A673 (cell line): Measurements from ENCODE around the gene DNAAF5. TPM values are rescaled to one million over a fixed set of nuclear protein-coding genes. Genes with fewer than 3 reads are reported as not detected.

ENCODE experiments used
- BruUV-seq: library from RNA; stranded (reverse); fragments of 400-500 nt; replicated peaks from 2 replicates; lab custom pipeline; 2021; lab: Mats Ljungman, UMichigan
- CTCF ChIA-PET: fragments of 300-600 bp; sonication (Branson Sonifier 250); formaldehyde crosslinking; loops from one replicate; lab custom pipeline; 2022; ENCODE audit warnings: antibody characterized with exemption; lab: Charles Lee
- POLR2A ChIA-PET: fragments of 300-600 bp; sonication (Branson Sonifier 250); formaldehyde crosslinking; loops from one replicate; lab custom pipeline; 2022; ENCODE audit warnings: antibody characterized with exemption; ENCODE audit not compliant: low non-redundant PET; lab: Charles Lee
- DNase-seq: peaks from one replicate; pipeline ENCODE4 v3.0.0-alpha.2; 2015; ENCODE audit warnings: low spot score
- H3K27ac ChIP-seq: fragments of 200-600 bp; sonication (generic); 2 replicates; pipeline ENCODE4 v1.5.1; 2016; ENCODE audit warnings: mixed run types, low read depth, mild to moderate bottlenecking, mixed read lengths, antibody characterized with exemption, low read length; ENCODE audit not compliant: poor library complexity, severe bottlenecking
- H3K27me3 ChIP-seq: fragments of 200-600 bp; sonication (generic); replicated peaks from 2 replicates; pipeline ENCODE4 v1.6.1; 2017; ENCODE audit warnings: mixed run types, low read depth, mild to moderate bottlenecking, mixed read lengths, antibody characterized with exemption, low read length; ENCODE audit not compliant: insufficient read depth, poor library complexity
- H3K36me3 ChIP-seq: fragments of 200-600 bp; sonication (generic); 2 replicates; pipeline ENCODE4 v1.6.1; 2016; ENCODE audit warnings: mixed run types, mild to moderate bottlenecking, mixed read lengths, antibody characterized with exemption, low read length; ENCODE audit not compliant: insufficient read depth, poor library complexity, severe bottlenecking
- H3K4me1 ChIP-seq: fragments of 200-600 bp; sonication (generic); 2 replicates; pipeline ENCODE4 v1.6.1; 2017; ENCODE audit warnings: mixed run types, mild to moderate bottlenecking, mixed read lengths, antibody characterized with exemption, low read length; ENCODE audit not compliant: insufficient read depth, poor library complexity, severe bottlenecking
- H3K4me3 ChIP-seq: fragments of 200-600 bp; sonication (generic); 2 replicates; pipeline ENCODE4 v1.5.1; 2016; ENCODE audit warnings: low read depth, mixed run types, mild to moderate bottlenecking, mixed read lengths, low read length; ENCODE audit not compliant: poor library complexity, severe bottlenecking
- H3K9me3 ChIP-seq: fragments of 200-600 bp; sonication (generic); 2 replicates; pipeline ENCODE4 v1.6.1; 2016; ENCODE audit warnings: mixed run types, low read depth, mild to moderate bottlenecking, mixed read lengths, antibody characterized with exemption, low read length; ENCODE audit not compliant: poor library complexity, severe bottlenecking
- EZH2 ChIP-seq: fragments of 200-600 bp; sonication (generic); IDR thresholded peaks from 2 replicates; pipeline ENCODE4 v1.6.1; 2017; ENCODE audit warnings: borderline replicate concordance, low read depth, mild to moderate bottlenecking, mixed read lengths, antibody characterized with exemption, low read length; ENCODE audit not compliant: poor library complexity, severe bottlenecking
- intact Hi-C: fragments of 100-400 bp; cut with micrococcal nuclease; formaldehyde crosslinking; loops from one replicate; pipeline ENCODE4 v1.10.0; 2022; ENCODE audit not compliant: unreplicated experiment
- total RNA-seq: library from RNA; stranded (reverse); gene quantifications from 2 replicates; pipeline ENCODE4 v1.2.3, GENCODE V29; 2021
- TF ChIP-seq, protein P1 (sequence below): fragments of 300-800, 200-600 bp; sonication (generic); conservative IDR thresholded peaks from 2 replicates; pipeline ENCODE4 v1.5.1; 2017; ENCODE audit warnings: low read depth, mild to moderate bottlenecking, antibody characterized with exemption, low read length, moderate library complexity, mixed read lengths

The DNAAF5 gene
- total RNA-seq, 1 experiment from 2014 or later: 78.1 TPM

DNA sequence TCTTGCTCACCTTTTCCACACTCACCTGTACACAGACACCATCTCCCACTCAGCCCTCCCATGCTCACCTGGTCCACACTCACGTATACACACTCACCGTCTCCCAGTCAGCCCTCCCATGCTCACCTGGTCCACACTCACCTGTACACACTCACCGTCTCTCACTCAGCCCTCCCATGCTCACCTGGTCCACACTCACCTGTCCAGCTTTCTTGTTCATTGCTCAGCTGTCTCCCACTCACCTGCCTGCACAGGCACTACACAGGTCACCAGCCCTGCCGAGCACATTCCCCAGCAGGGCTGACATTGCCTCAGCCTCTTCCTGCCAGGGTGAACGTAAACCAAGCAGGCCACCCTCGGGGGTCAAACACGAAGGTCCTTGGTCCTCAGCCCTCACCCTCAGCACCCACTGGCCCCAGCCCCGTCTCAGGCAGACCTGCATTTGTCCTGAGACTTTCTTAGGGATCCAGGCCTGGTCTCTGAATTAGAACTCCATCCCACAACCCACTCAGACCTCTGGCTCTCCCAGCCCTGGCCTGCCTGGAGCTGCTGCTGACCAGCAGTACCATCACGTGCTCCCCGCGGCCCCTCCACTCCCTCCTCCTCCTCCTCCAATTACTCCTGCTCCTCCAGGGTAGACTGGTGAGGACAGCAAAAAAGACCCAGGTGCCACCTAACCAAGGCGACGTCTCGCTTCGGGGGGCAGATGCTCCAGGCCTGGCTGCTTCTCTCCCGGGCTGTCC, 12.8 kb upstream of the DNAAF5 start:
- TF ChIP-seq EZH2: no peak
- TF ChIP-seq, protein P1, sequence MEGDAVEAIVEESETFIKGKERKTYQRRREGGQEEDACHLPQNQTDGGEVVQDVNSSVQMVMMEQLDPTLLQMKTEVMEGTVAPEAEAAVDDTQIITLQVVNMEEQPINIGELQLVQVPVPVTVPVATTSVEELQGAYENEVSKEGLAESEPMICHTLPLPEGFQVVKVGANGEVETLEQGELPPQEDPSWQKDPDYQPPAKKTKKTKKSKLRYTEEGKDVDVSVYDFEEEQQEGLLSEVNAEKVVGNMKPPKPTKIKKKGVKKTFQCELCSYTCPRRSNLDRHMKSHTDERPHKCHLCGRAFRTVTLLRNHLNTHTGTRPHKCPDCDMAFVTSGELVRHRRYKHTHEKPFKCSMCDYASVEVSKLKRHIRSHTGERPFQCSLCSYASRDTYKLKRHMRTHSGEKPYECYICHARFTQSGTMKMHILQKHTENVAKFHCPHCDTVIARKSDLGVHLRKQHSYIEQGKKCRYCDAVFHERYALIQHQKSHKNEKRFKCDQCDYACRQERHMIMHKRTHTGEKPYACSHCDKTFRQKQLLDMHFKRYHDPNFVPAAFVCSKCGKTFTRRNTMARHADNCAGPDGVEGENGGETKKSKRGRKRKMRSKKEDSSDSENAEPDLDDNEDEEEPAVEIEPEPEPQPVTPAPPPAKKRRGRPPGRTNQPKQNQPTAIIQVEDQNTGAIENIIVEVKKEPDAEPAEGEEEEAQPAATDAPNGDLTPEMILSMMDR: no peak
- DNase-seq: no peak
- Histone ChIP-seq H3K9me3 (no peaks in the 10 kb centered on the region), H3K36me3 (no peaks in the 10 kb centered on the region), H3K27ac (no peak overlapping the region), H3K27me3 (no peaks in the 10 kb centered on the region), H3K4me1 (no peaks in the 10 kb centered on the region), H3K4me3 (no peak overlapping the region)
- no TSS peak for BruUV-seq
- intact Hi-C loops: no loop called here
- CTCF ChIA-PET: no interaction called here
- POLR2A ChIA-PET: interaction anchor here (0.5 kb wide), 1 partner anchor 291 kb away, joined by 3 read pairs; no protein-coding TSS in a partner anchor

DNA sequence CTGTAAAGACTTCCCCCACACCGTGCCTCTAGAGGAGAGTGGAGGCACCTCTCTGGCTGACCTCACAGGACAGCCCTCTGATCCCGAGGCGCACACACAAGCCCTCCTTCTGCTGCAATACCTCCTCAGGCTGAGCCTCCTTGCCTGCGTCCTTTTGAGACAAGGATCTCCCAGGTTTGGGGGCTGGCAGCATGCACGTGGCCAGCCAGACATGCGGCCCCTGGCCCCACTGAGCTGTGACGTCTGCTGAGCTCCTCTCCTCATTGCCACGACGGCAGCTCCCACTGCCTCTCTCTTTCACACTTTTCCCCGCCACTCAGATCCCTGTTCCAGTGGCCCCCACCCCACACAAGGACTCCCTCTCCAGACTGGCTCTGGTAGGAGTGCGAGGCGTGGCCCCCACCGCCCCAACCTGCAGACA, 12.2 kb upstream of the DNAAF5 start:
- TF ChIP-seq, protein P1: no peak
- no peak for TF ChIP-seq EZH2
- intact Hi-C loops: no loop called here
- DNase-seq: no peak

DNA sequence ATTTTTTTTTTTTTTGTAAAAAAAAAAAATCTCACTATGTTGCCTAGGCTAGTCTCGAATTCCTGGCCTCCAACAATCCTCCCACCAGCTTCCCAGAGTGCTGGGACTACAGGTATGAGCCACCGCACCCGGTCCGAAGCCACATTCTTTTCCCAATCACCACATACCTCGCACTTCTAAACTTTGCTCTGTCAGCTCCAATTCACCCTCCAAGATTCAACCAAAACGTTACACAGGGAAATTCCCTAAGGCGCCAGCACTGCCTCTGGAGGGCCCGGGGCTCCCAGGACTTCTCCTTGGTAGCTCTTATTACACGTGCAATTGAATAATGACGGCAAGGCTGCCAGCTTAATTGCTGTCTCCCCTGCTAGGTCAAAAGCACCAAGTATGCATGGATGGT, 10.3 kb upstream of the DNAAF5 start:
- intact Hi-C loops: no loop called here

More for the DNA sequence above, 12.2 kb upstream of the DNAAF5 start:
- H3K9me3 ChIP-seq: no peaks in the 10 kb centered on the region
- H3K27ac ChIP-seq: no peak overlapping the region
- H3K4me3 ChIP-seq: no peak overlapping the region
- no peaks in the 10 kb centered on the region for H3K27me3 ChIP-seq
- POLR2A ChIA-PET: no interaction called here
- no peaks in the 10 kb centered on the region for H3K4me1 ChIP-seq
- CTCF ChIA-PET: no interaction called here
- no peaks in the 10 kb centered on the region for H3K36me3 ChIP-seq
- no TSS peak for BruUV-seq

More for the DNA sequence above, 10.3 kb upstream of the DNAAF5 start:
- Histone ChIP-seq H3K4me1 (no peaks in the 10 kb centered on the region), H3K36me3 (no peaks in the 10 kb centered on the region), H3K27me3 (no peaks in the 10 kb centered on the region), H3K9me3 (no peaks in the 10 kb centered on the region), H3K27ac (no peak overlapping the region), H3K4me3 (no peak overlapping the region)
- POLR2A ChIA-PET: no interaction called here
- DNase-seq: peak; percentile 27
- no TSS peak for BruUV-seq
- CTCF ChIA-PET: no interaction called here
- TF ChIP-seq EZH2: no peak
- TF ChIP-seq, protein P1: no peak
